ENCODE measurements around the gene MXD1.

DNA sequence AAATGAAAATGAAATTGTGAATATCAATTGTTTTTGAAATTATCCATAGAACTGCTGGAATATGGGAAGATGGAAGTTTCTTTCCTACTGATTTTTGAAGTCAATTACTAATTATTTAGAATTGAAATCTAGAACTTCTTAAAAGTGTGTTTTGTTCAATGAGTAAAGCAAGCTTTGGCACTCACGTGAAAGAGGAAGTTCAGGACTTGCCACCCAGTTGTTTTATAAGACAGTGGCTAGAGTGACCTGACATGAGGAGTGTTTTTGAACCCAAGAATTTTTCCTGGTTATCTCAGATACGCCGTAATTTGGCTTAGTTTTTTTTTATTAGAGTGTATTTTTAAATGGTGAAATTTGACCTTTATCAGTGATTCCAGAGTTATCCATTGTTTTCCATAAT, 3.5 kb downstream of the MXD1 start:
- TF ChIP-seq, protein P1, sequence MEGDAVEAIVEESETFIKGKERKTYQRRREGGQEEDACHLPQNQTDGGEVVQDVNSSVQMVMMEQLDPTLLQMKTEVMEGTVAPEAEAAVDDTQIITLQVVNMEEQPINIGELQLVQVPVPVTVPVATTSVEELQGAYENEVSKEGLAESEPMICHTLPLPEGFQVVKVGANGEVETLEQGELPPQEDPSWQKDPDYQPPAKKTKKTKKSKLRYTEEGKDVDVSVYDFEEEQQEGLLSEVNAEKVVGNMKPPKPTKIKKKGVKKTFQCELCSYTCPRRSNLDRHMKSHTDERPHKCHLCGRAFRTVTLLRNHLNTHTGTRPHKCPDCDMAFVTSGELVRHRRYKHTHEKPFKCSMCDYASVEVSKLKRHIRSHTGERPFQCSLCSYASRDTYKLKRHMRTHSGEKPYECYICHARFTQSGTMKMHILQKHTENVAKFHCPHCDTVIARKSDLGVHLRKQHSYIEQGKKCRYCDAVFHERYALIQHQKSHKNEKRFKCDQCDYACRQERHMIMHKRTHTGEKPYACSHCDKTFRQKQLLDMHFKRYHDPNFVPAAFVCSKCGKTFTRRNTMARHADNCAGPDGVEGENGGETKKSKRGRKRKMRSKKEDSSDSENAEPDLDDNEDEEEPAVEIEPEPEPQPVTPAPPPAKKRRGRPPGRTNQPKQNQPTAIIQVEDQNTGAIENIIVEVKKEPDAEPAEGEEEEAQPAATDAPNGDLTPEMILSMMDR (IDR thresholded peaks at IDR 0.05) = no peak
- TF ChIP-seq POLR2A (IDR thresholded peaks at IDR 0.05) = no peak
